ENCODE data around the gene LCE6A.

Gene LCE6A

GRCh38 chr1:152880907-152881306 lies 38.3 kb downstream of the LCE6A start:
- Histone ChIP-seq H3K4me3 (ENCODE audit: low read length, poor library complexity, severe bottlenecking) (no peak overlapping the region), H3K9me2 (replicated peaks; ENCODE audit: low read depth, low read length) (no peaks in the 10 kb centered on the region), H3K79me2 (ENCODE audit: insufficient read depth, low read length) (no peaks in the 10 kb centered on the region), H3K4me2 (ENCODE audit: low read depth, low read length, poor library complexity, severe bottlenecking) (no peak overlapping the region), H2AFZ (ENCODE audit: low read length) (no peak overlapping the region), H3K27me3 (ENCODE audit: insufficient read depth, low read length, poor library complexity, severe bottlenecking) (no peaks in the 10 kb centered on the region), H3F3A (ENCODE audit: low read depth) (no peaks in the 10 kb centered on the region), H3K36me3 (ENCODE audit: insufficient read depth, low read length) (no peaks in the 10 kb centered on the region), H3K4me1 (ENCODE audit: insufficient read depth, low read length, poor library complexity, severe bottlenecking) (no peaks in the 10 kb centered on the region), H3K9me3 (ENCODE audit: insufficient read depth, low read depth, low read length) (no peaks in the 10 kb centered on the region), H4K20me1 (ENCODE audit: insufficient read depth, low read length, poor library complexity, severe bottlenecking) (no peaks in the 10 kb centered on the region), H3K9ac (ENCODE audit: low read depth, low read length, poor library complexity, severe bottlenecking) (no peak overlapping the region)
- TF ChIP-seq CTCF (conservative IDR thresholded peaks at IDR 0.05; ENCODE audit: low read length): no peak
- TF ChIP-seq EZH2phosphoT487 (IDR thresholded peaks at IDR 0.05; ENCODE audit: borderline replicate concordance): no peak

- no peaks in the 10 kb centered on the region for H3K9me3 ChIP-seq (ENCODE audit: insufficient read depth, low read depth, low read length)
- no peak overlapping the region for H2AFZ ChIP-seq (ENCODE audit: low read length)
- H3K4me3 ChIP-seq (ENCODE audit: low read length, poor library complexity, severe bottlenecking): no peak overlapping the region
- TF ChIP-seq CTCF (conservative IDR thresholded peaks at IDR 0.05; ENCODE audit: low read length) (no peak), EZH2phosphoT487 (IDR thresholded peaks at IDR 0.05; ENCODE audit: borderline replicate concordance) (no peak)
- no peak overlapping the region for H3K4me2 ChIP-seq (ENCODE audit: low read depth, low read length, poor library complexity, severe bottlenecking)
- no peaks in the 10 kb centered on the region for H3K9me2 ChIP-seq (replicated peaks; ENCODE audit: low read depth, low read length)
- H3F3A ChIP-seq (ENCODE audit: low read depth): no peaks in the 10 kb centered on the region
- H3K4me1 ChIP-seq (ENCODE audit: insufficient read depth, low read length, poor library complexity, severe bottlenecking): no peaks in the 10 kb centered on the region
- no peaks in the 10 kb centered on the region for H4K20me1 ChIP-seq (ENCODE audit: insufficient read depth, low read length, poor library complexity, severe bottlenecking)
- H3K9ac ChIP-seq (ENCODE audit: low read depth, low read length, poor library complexity, severe bottlenecking): no peak overlapping the region
- H3K27me3 ChIP-seq (ENCODE audit: insufficient read depth, low read length, poor library complexity, severe bottlenecking): no peaks in the 10 kb centered on the region
- H3K79me2 ChIP-seq (ENCODE audit: insufficient read depth, low read length): no peaks in the 10 kb centered on the region
- H3K36me3 ChIP-seq (ENCODE audit: insufficient read depth, low read length): no peaks in the 10 kb centered on the region
Observed at GRCh38 chr1:152884085-152884484, 41.4 kb downstream of the LCE6A start.

GRCh38 chr1:152884506-152884905 lies 41.9 kb downstream of the LCE6A start:
- Histone ChIP-seq H3K36me3 (ENCODE audit: insufficient read depth, low read length) (no peaks in the 10 kb centered on the region), H3K27me3 (ENCODE audit: insufficient read depth, low read length, poor library complexity, severe bottlenecking) (no peaks in the 10 kb centered on the region), H3K4me3 (ENCODE audit: low read length, poor library complexity, severe bottlenecking) (no peak overlapping the region), H3K4me1 (ENCODE audit: insufficient read depth, low read length, poor library complexity, severe bottlenecking) (no peaks in the 10 kb centered on the region), H3F3A (ENCODE audit: low read depth) (no peaks in the 10 kb centered on the region), H3K9me2 (replicated peaks; ENCODE audit: low read depth, low read length) (no peaks in the 10 kb centered on the region), H3K79me2 (ENCODE audit: insufficient read depth, low read length) (no peaks in the 10 kb centered on the region), H4K20me1 (ENCODE audit: insufficient read depth, low read length, poor library complexity, severe bottlenecking) (no peaks in the 10 kb centered on the region), H3K9me3 (ENCODE audit: insufficient read depth, low read depth, low read length) (no peaks in the 10 kb centered on the region), H2AFZ (ENCODE audit: low read length) (no peak overlapping the region), H3K4me2 (ENCODE audit: low read depth, low read length, poor library complexity, severe bottlenecking) (no peak overlapping the region), H3K9ac (ENCODE audit: low read depth, low read length, poor library complexity, severe bottlenecking) (no peak overlapping the region)
- TF ChIP-seq EZH2phosphoT487 (IDR thresholded peaks at IDR 0.05; ENCODE audit: borderline replicate concordance) (no peak), CTCF (conservative IDR thresholded peaks at IDR 0.05; ENCODE audit: low read length) (no peak)

All from Loucy (cell line).